H1 (cell line): ENCODE data around the gene NRXN3. TPM values are rescaled to one million over a fixed set of nuclear protein-coding genes. Genes with fewer than 3 reads are reported as not detected.

Source experiments
- CTCF ChIA-PET: fragments of 300-600 bp; sonication (Branson Sonifier 250); formaldehyde crosslinking; loops from one replicate; lab custom pipeline; 2021; ENCODE audit not compliant: partially characterized antibody; lab: Charles Lee
- POLR2A ChIA-PET: fragments of 300-600 bp; sonication (Branson Sonifier 250); formaldehyde crosslinking; loops from one replicate; lab custom pipeline; 2021; ENCODE audit warnings: inconsistent platforms; ENCODE audit not compliant: partially characterized antibody; lab: Charles Lee
- DNase-seq, 2 experiments: peaks; one replicate each; pipeline versions ENCODE4 v3.0.0 to v3.0.0-alpha.2; 2010 to 2022; ENCODE audit warnings: low spot score in 2 of 2, low read depth in 1 of 2, mixed read lengths in 1 of 2
- FAIRE-seq: peaks from 2 replicates; lab custom pipeline; 2011; peaks lifted over from hg19 to GRCh38; lab: Jason Lieb, UNC
- H2AFZ ChIP-seq: 2 replicates; pipeline ENCODE4 v1.8.1; 2012; ENCODE audit warnings: low read length, inconsistent platforms
- H2AK5ac ChIP-seq: 2 replicates; pipeline ENCODE4 v1.6.1; 2013; ENCODE audit warnings: low read depth, low read length
- H2BK120ac ChIP-seq: replicated peaks from 2 replicates; pipeline ENCODE3; 2013; ENCODE audit warnings: low read depth, low read length, inconsistent platforms
- H2BK12ac ChIP-seq: 2 replicates; pipeline ENCODE4 v1.6.1; 2013; ENCODE audit warnings: low read depth, low read length
- H2BK15ac ChIP-seq: 2 replicates; pipeline ENCODE4 v1.6.1; 2013; ENCODE audit warnings: low read length
- H2BK20ac ChIP-seq: 2 replicates; pipeline ENCODE4 v1.6.1; 2013; ENCODE audit warnings: low read length
- H2BK5ac ChIP-seq: 2 replicates; pipeline ENCODE4 v1.6.1; 2013; ENCODE audit warnings: low read depth, low read length
- H3K14ac ChIP-seq: 2 replicates; pipeline ENCODE4 v1.6.1; 2013; ENCODE audit warnings: inconsistent platforms; ENCODE audit not compliant: insufficient read length
- H3K18ac ChIP-seq: 2 replicates; pipeline ENCODE4 v1.6.1; 2013; ENCODE audit warnings: low read length; ENCODE audit errors: extremely low read depth
- H3K23ac ChIP-seq: 2 replicates; pipeline ENCODE4 v1.6.1; 2013; ENCODE audit warnings: inconsistent platforms; ENCODE audit not compliant: insufficient read length
- H3K23me2 ChIP-seq: 2 replicates; pipeline ENCODE4 v1.6.1; 2013; ENCODE audit warnings: low read depth, low read length
- H3K27ac ChIP-seq: 2 replicates; pipeline ENCODE4 v1.6.1; 2011; ENCODE audit warnings: low read depth, low read length, inconsistent platforms
- H3K27me3 ChIP-seq, 4 experiments: replicated peaks in 1 of 4; 1 replicate in 1 of 4; 2 replicates in 3 of 4; pipeline versions ENCODE4 v1.6.1 to v1.8.1; 2011 to 2013; ENCODE audit warnings: low read length in 3 of 4, mild to moderate bottlenecking in 3 of 4, inconsistent platforms in 2 of 4, mixed read lengths in 2 of 4, moderate library complexity in 1 of 4; ENCODE audit not compliant: control insufficient read depth in 3 of 4, insufficient read depth in 3 of 4; ENCODE audit errors: extremely low read depth in 1 of 4
- H3K36me3 ChIP-seq, 4 experiments: 2 replicates each; pipeline versions ENCODE4 v1.6.1 to v1.8.1; 2011 to 2013; ENCODE audit warnings: mild to moderate bottlenecking in 4 of 4, low read length in 3 of 4, moderate library complexity in 2 of 4, control low read depth in 1 of 4, inconsistent platforms in 1 of 4; ENCODE audit not compliant: insufficient read depth in 4 of 4, control insufficient read depth in 2 of 4
- H3K4ac ChIP-seq: replicated peaks from 2 replicates; pipeline ENCODE3; 2013; ENCODE audit warnings: low read length, low read depth, mixed read lengths, inconsistent platforms; ENCODE audit not compliant: insufficient read length
- H3K4me1 ChIP-seq, 4 experiments: replicated peaks in 1 of 4; 1 replicate in 1 of 4; 2 replicates in 3 of 4; pipeline versions ENCODE4 v1.6.1 to v1.8.1; 2011 to 2013; ENCODE audit warnings: low read length in 3 of 4, inconsistent platforms in 2 of 4, mixed read lengths in 1 of 4; ENCODE audit not compliant: insufficient read depth in 4 of 4, control insufficient read depth in 3 of 4
- H3K4me2 ChIP-seq, 2 experiments: 2 replicates each; pipeline versions ENCODE4 v1.6.1 to v1.8.1; 2011 to 2013; ENCODE audit warnings: low read depth in 2 of 2, low read length in 2 of 2, control low read depth in 1 of 2, inconsistent platforms in 1 of 2, mild to moderate bottlenecking in 1 of 2; ENCODE audit not compliant: insufficient read depth in 1 of 2
- H3K4me3 ChIP-seq, 4 experiments: fragments of 200-600, 300-600 bp in 1 of 4; sonication (generic), shearing (Covaris generic), sonication (Bioruptor Twin) in 1 of 4; 2 replicates each; pipeline versions ENCODE4 v1.5.1 to v1.8.1; 2011 to 2016; ENCODE audit warnings: low read length in 4 of 4, low read depth in 3 of 4, control low read depth in 2 of 4, inconsistent platforms in 2 of 4, mild to moderate bottlenecking in 2 of 4, mixed read lengths in 1 of 4, moderate library complexity in 1 of 4; ENCODE audit not compliant: insufficient read depth in 2 of 4; ENCODE audit errors: extremely low read depth in 1 of 4
- H3K56ac ChIP-seq: replicated peaks from 2 replicates; pipeline ENCODE3; 2013; ENCODE audit warnings: low read depth, mild to moderate bottlenecking, mixed read lengths, low read length, inconsistent platforms; ENCODE audit not compliant: insufficient read length
- H3K79me1 ChIP-seq: 2 replicates; pipeline ENCODE4 v1.6.1; 2013; ENCODE audit warnings: low read depth, low read length, control low read depth
- H3K79me2 ChIP-seq, 2 experiments: 2 replicates each; pipeline versions ENCODE4 v1.6.1 to v1.8.1; 2012 to 2013; ENCODE audit warnings: low read length in 2 of 2, mild to moderate bottlenecking in 2 of 2, inconsistent platforms in 1 of 2; ENCODE audit not compliant: insufficient read depth in 2 of 2, control insufficient read depth in 1 of 2
- H3K9ac ChIP-seq, 4 experiments: replicated peaks in 1 of 4; 1 replicate in 1 of 4; 2 replicates in 3 of 4; pipeline versions ENCODE4 v1.6.1 to v1.8.1; 2011 to 2013; ENCODE audit warnings: low read depth in 3 of 4, low read length in 3 of 4, control low read depth in 2 of 4, mild to moderate bottlenecking in 2 of 4, moderate library complexity in 2 of 4, inconsistent platforms in 1 of 4; ENCODE audit errors: extremely low read depth in 1 of 4
- H3K9me3 ChIP-seq, 2 experiments: 2 replicates each; pipeline versions ENCODE4 v1.6.1 to v1.8.1; 2012 to 2013; ENCODE audit warnings: mild to moderate bottlenecking in 2 of 2, moderate library complexity in 2 of 2, control low read depth in 1 of 2, inconsistent platforms in 1 of 2, low read depth in 1 of 2, low read length in 1 of 2, mixed read lengths in 1 of 2; ENCODE audit not compliant: insufficient read depth in 2 of 2
- H4K20me1 ChIP-seq, 2 experiments: replicated peaks in 1 of 2; 2 replicates each; pipeline versions ENCODE3 to v1.8.1; 2011 to 2013; ENCODE audit warnings: inconsistent platforms in 2 of 2, low read length in 2 of 2, mild to moderate bottlenecking in 1 of 2; ENCODE audit not compliant: insufficient read depth in 2 of 2, control insufficient read depth in 1 of 2
- H4K5ac ChIP-seq: 2 replicates; pipeline ENCODE4 v1.6.1; 2013; ENCODE audit warnings: low read length, low read depth, mixed read lengths, inconsistent platforms; ENCODE audit not compliant: insufficient read length
- H4K8ac ChIP-seq: 2 replicates; pipeline ENCODE4 v1.8.0; 2013; ENCODE audit warnings: mild to moderate bottlenecking, moderate library complexity, low read length, inconsistent platforms; ENCODE audit not compliant: insufficient read depth; ENCODE audit errors: extremely low read depth
- H4K91ac ChIP-seq: replicated peaks from 2 replicates; pipeline ENCODE3; 2013; ENCODE audit warnings: low read length, mixed read lengths, inconsistent platforms; ENCODE audit not compliant: insufficient read length
- CBX8 ChIP-seq: fragments of 300-800, 300-1000 bp; sonication (generic); IDR thresholded peaks from 2 replicates; pipeline ENCODE4 v1.7.1; 2016; ENCODE audit warnings: low read depth, low read length, borderline replicate concordance
- CREB1 ChIP-seq: IDR thresholded peaks from 2 replicates; pipeline ENCODE4 v1.6.1; 2012; ENCODE audit warnings: inconsistent platforms
- FOSL1 ChIP-seq: IDR thresholded peaks from 2 replicates; pipeline ENCODE4 v1.6.1; 2011; ENCODE audit warnings: mild to moderate bottlenecking, low read depth, low read length, moderate library complexity; ENCODE audit not compliant: insufficient read depth
- KDM5A ChIP-seq: fragments of 200-600 bp; IDR thresholded peaks from 2 replicates; pipeline ENCODE4 v1.7.1; 2012; ENCODE audit warnings: mild to moderate bottlenecking, low read length, inconsistent platforms, mixed read lengths
- PHF8 ChIP-seq: fragments of 200-600 bp; sonication (generic); conservative IDR thresholded peaks from 2 replicates; pipeline ENCODE4 v1.7.1; 2012; ENCODE audit warnings: low read depth, mild to moderate bottlenecking, inconsistent platforms, low read length, moderate library complexity
- RAD21 ChIP-seq, 2 experiments: IDR thresholded peaks in 1 of 2; conservative IDR thresholded peaks in 1 of 2; 2 replicates each; pipeline ENCODE4 v1.6.1; 2011; ENCODE audit warnings: low read depth in 2 of 2, low read length in 2 of 2, improper control_type of control experiment in 1 of 2, inconsistent platforms in 1 of 2, mild to moderate bottlenecking in 1 of 2, moderate library complexity in 1 of 2
- TCF12 ChIP-seq: IDR thresholded peaks from 2 replicates; pipeline ENCODE4 v1.6.1; 2011; ENCODE audit warnings: low read depth, mild to moderate bottlenecking, low read length
- YY1 ChIP-seq: IDR thresholded peaks from 2 replicates; pipeline ENCODE4 v1.6.1; 2011; ENCODE audit warnings: low read depth, mild to moderate bottlenecking, low read length
- WGBS, 2 experiments: shearing (Covaris generic) in 1 of 2; methylation state at CpG; one replicate each; pipeline versions ENCODE4 v1.1.6 to v1.1.7; 2013 to 2015; ENCODE audit warnings: low lambda C conversion rate in 2 of 2, mixed read lengths in 2 of 2, inconsistent platforms in 1 of 2, low coverage in 1 of 2, missing lambda C conversion rate in 1 of 2; ENCODE audit not compliant: insufficient replicate concordance in 2 of 2, insufficient coverage in 1 of 2, insufficient read length in 1 of 2; ENCODE audit errors: extremely low coverage in 1 of 2, missing lambda C conversion rate in 1 of 2; 5-methylcytosine and 5-hydroxymethylcytosine counted together
- polyA plus RNA-seq, 7 experiments: library from polyadenylated mRNA; depleted of rRNA in 3 of 7; stranded (reverse) in 5 of 7; unstranded in 2 of 7; fragments of >200 nt in 5 of 7; fragments of 200-250 nt in 2 of 7; gene quantifications; 1 replicate in 5 of 7; 2 replicates in 1 of 7; 4 replicates in 1 of 7; pipeline versions ENCODE4 v1.2.1 to v1.2.3, GENCODE V29; 2011 to 2013; ENCODE audit warnings: missing spikeins in 2 of 7, mixed read lengths in 2 of 7
- total RNA-seq: library from RNA; stranded (reverse); fragmentation: NEBNext Ultra II Directional; extraction: Animal tissue kit (Norgen Biotek cat#: 25700); gene quantifications from 2 replicates; pipeline ENCODE4 v1.2.1, GENCODE V29; 2021
- TF ChIP-seq, protein P1 (sequence below): IDR thresholded peaks from 2 replicates; pipeline ENCODE4 v1.6.1; 2011; ENCODE audit warnings: low read depth, mild to moderate bottlenecking, low read length; ENCODE audit not compliant: insufficient read depth

Gene NRXN3
- total and polyA plus RNA-seq, 2 of the 8 experiments (the other 6 are each of a cell fraction or from before 2014, with no cell fraction given): 2.6 to 4.1 TPM

DNA sequence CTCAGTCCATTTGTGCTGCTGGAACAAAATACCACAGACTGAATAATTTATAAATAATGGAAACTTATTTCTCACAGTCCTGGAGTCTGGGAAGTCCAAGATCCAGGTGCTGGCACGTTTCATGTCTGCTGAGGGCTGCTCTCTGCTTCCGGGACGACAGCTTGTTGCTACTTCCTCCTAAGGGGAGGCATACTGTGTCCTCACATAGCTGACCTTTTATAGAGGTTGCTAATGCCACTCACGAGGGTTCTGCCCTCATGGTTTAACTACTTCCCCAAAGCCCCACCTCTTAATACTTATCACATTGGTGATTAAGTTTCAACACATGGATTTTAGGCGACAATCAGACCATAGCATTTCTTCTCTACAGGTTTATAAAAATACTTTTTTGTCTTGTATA lies 411.1 kb downstream of the NRXN3 start:
- Histone ChIP-seq H4K20me1 (no peaks in the 10 kb centered on the region), H3K27ac (no peak overlapping the region), H2AFZ (no peak overlapping the region), H3K23ac (no peak overlapping the region), H4K5ac (no peak overlapping the region), H3K27me3 (no peaks in the 10 kb centered on the region), H3K4me3 (no peak overlapping the region), H3K14ac (no peak overlapping the region), H3K79me1 (no peaks in the 10 kb centered on the region), H3K4me1 (no peaks in the 10 kb centered on the region), H3K18ac (no peak overlapping the region), H4K91ac (no peak overlapping the region), H3K4ac (no peak overlapping the region), H3K56ac (no peak overlapping the region), H2BK120ac (no peak overlapping the region), H4K8ac (no peak overlapping the region), H3K9me3 (no peaks in the 10 kb centered on the region; a peak in 1 of 4 replicates), H2BK5ac (no peak overlapping the region), H3K79me2 (no peaks in the 10 kb centered on the region), H3K23me2 (no peaks in the 10 kb centered on the region), H3K36me3 (no peaks in the 10 kb centered on the region), H3K4me2 (no peak overlapping the region), H2BK20ac (no peak overlapping the region), H2BK12ac (no peak overlapping the region), H3K9ac (no peak overlapping the region), H2BK15ac (no peak overlapping the region), H2AK5ac (no peak overlapping the region)
- FAIRE-seq: no peak
- no peak for DNase-seq
- WGBS, 2 experiments: 79% methylated on average over 5 of the region's 5 CpGs; no CpG with 5 or more reads in 1 of the 2 experiments
- POLR2A ChIA-PET: no interaction called here
- CTCF ChIA-PET: interaction anchor here (1.1 to 7.3 kb wide), 5 partner anchors 9 to 417 kb away, joined by 3 to 54 read pairs (median 5); no protein-coding TSS in a partner anchor
- TF ChIP-seq TCF12 (no peak), FOSL1 (no peak), YY1 (no peak), PHF8 (no peak), CBX8 (no peak), KDM5A (no peak), RAD21 (IDR thresholded peaks at IDR 0.05 in 1 of 2, conservative IDR thresholded peaks at IDR 0.05 in 1 of 2; ENCODE audit: low read depth in 2 of 2, low read length in 2 of 2) (no peak), CREB1 (no peak)
- TF ChIP-seq, protein P1, sequence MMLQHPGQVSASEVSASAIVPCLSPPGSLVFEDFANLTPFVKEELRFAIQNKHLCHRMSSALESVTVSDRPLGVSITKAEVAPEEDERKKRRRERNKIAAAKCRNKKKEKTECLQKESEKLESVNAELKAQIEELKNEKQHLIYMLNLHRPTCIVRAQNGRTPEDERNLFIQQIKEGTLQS: no peak
